ENCODE data around the gene EEIG1.

DNA sequence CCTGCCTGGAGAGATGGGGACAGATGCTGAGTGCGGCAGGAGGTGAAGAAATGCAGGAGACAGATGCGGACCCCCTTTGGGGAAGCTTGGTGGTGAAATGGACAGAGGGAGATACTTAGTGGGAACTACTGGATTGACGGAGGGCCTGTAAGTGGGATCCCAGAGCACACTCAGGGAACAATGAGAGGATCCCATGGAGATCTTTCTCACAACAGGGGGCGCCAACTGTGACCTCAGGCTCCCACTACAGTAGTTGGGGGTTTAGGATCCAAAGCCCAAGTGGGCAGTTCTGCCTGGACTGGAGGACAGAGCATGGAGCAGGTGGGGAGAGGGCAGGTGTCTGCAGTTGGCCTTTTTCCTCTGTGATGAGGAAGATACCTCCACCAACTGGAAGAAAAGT, 46.5 kb downstream of the EEIG1 start:
- TF ChIP-seq, protein P1, sequence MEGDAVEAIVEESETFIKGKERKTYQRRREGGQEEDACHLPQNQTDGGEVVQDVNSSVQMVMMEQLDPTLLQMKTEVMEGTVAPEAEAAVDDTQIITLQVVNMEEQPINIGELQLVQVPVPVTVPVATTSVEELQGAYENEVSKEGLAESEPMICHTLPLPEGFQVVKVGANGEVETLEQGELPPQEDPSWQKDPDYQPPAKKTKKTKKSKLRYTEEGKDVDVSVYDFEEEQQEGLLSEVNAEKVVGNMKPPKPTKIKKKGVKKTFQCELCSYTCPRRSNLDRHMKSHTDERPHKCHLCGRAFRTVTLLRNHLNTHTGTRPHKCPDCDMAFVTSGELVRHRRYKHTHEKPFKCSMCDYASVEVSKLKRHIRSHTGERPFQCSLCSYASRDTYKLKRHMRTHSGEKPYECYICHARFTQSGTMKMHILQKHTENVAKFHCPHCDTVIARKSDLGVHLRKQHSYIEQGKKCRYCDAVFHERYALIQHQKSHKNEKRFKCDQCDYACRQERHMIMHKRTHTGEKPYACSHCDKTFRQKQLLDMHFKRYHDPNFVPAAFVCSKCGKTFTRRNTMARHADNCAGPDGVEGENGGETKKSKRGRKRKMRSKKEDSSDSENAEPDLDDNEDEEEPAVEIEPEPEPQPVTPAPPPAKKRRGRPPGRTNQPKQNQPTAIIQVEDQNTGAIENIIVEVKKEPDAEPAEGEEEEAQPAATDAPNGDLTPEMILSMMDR (IDR thresholded peaks at IDR 0.05), result no peak
- TF ChIP-seq EZH2 (IDR thresholded peaks at IDR 0.05; ENCODE audit: borderline replicate concordance, insufficient read depth, low read depth, low read length, poor library complexity, severe bottlenecking), result no peak

Measured in B cell (primary cell).